WTC11 (cell line): ENCODE data around the gene SPOPL. TPM values are rescaled to one million over a fixed set of nuclear protein-coding genes. Genes with fewer than 3 reads are reported as not detected.

Experiments
- ATAC-seq: fragments of 200-7000 bp; cut with Tn5 transposase; 2 replicates; pipeline ENCODE4 v1.10.0; 2021; ENCODE audit warnings: mild to moderate bottlenecking, moderate library complexity
- CTCF ChIA-PET: fragments of 300-600 bp; sonication (Branson Sonifier 250); formaldehyde crosslinking; loops from one replicate; lab custom pipeline; 2021; ENCODE audit warnings: antibody characterized with exemption; lab: Charles Lee
- POLR2A ChIA-PET: fragments of 350-600 bp; sonication (Branson Sonifier 250); formaldehyde crosslinking; loops from one replicate; lab custom pipeline; 2021; ENCODE audit warnings: antibody characterized with exemption; lab: Charles Lee
- DNase-seq: peaks from one replicate; pipeline ENCODE4 v3.0.0; 2021; ENCODE audit warnings: low spot score
- H3K27ac Mint-ChIP-seq: 2 replicates; pipeline ENCODE4 v1.8.0; 2021; ENCODE audit warnings: mixed read lengths
- H3K27me3 Mint-ChIP-seq: 2 replicates; pipeline ENCODE4 v1.8.0; 2021; ENCODE audit warnings: low read depth, mild to moderate bottlenecking, moderate library complexity, mixed read lengths
- H3K36me3 Mint-ChIP-seq: 2 replicates; pipeline ENCODE4 v1.8.0; 2021; ENCODE audit warnings: mixed read lengths
- H3K4me1 Mint-ChIP-seq: 2 replicates; pipeline ENCODE4 v1.8.0; 2022; ENCODE audit warnings: mixed read lengths
- H3K4me3 Mint-ChIP-seq: 2 replicates; pipeline ENCODE4 v1.8.0; 2021; ENCODE audit warnings: mild to moderate bottlenecking, moderate library complexity, mixed read lengths
- H3K9me3 Mint-ChIP-seq: 2 replicates; pipeline ENCODE4 v1.8.0; 2021; ENCODE audit warnings: mixed read lengths
- ATF1 ChIP-seq: sonication (generic); formaldehyde crosslinking; IDR thresholded peaks from 2 replicates; pipeline ENCODE4 v1.8.1; 2023; ENCODE audit warnings: mild to moderate bottlenecking, moderate library complexity, missing genetic modification reagents
- EMX1 ChIP-seq: fragments of 250-450 bp; sonication (Bioruptor Pico); IDR thresholded peaks from 2 replicates; pipeline ENCODE4 v1.8.0; 2021; ENCODE audit warnings: mild to moderate bottlenecking
- FOXP1 ChIP-seq: sonication (generic); formaldehyde crosslinking; IDR thresholded peaks from 2 replicates; pipeline ENCODE4 v1.8.0; 2022; ENCODE audit warnings: missing genetic modification reagents, mild to moderate bottlenecking, moderate library complexity, borderline replicate concordance
- IRF2 ChIP-seq: sonication (generic); formaldehyde crosslinking; IDR thresholded peaks from 2 replicates; pipeline ENCODE4 v1.8.0; 2022; ENCODE audit warnings: low read depth, missing genetic modification reagents, borderline replicate concordance
- KAT7 ChIP-seq: sonication (generic); formaldehyde crosslinking; IDR thresholded peaks from 2 replicates; pipeline ENCODE4 v1.8.1; 2023; ENCODE audit warnings: missing genetic modification reagents, mild to moderate bottlenecking, borderline replicate concordance
- MXD4 ChIP-seq: fragments of 250-450 bp; sonication (Bioruptor Pico); IDR thresholded peaks from 2 replicates; pipeline ENCODE4 v1.8.0; 2021; ENCODE audit warnings: mild to moderate bottlenecking, moderate library complexity, borderline replicate concordance
- RELA ChIP-seq: sonication (generic); formaldehyde crosslinking; IDR thresholded peaks from 2 replicates; pipeline ENCODE4 v1.8.1; 2022; ENCODE audit warnings: missing genetic modification reagents, mild to moderate bottlenecking, borderline replicate concordance
- SMAD4 ChIP-seq: sonication (generic); formaldehyde crosslinking; IDR thresholded peaks from 2 replicates; pipeline ENCODE4 v1.8.0; 2022; ENCODE audit warnings: mild to moderate bottlenecking, missing genetic modification reagents
- TEAD4 ChIP-seq: sonication (generic); formaldehyde crosslinking; IDR thresholded peaks from 2 replicates; pipeline ENCODE4 v1.8.0; 2022; ENCODE audit warnings: mild to moderate bottlenecking, missing genetic modification reagents
- TP53 ChIP-seq: sonication (generic); formaldehyde crosslinking; IDR thresholded peaks from 2 replicates; pipeline ENCODE4 v1.8.1; 2023; ENCODE audit warnings: mild to moderate bottlenecking, missing genetic modification reagents
- ZNF396 ChIP-seq: fragments of 250-450 bp; sonication (Bioruptor Pico); IDR thresholded peaks from 2 replicates; pipeline ENCODE4 v1.8.0; 2021; ENCODE audit warnings: mild to moderate bottlenecking, moderate library complexity, borderline replicate concordance
- total RNA-seq: library from RNA; stranded (reverse); gene quantifications from 3 replicates; pipeline ENCODE4 v1.2.3, GENCODE V29; 2021
- TF ChIP-seq, protein P1 (sequence below): sonication (generic); formaldehyde crosslinking; IDR thresholded peaks from 2 replicates; pipeline ENCODE4 v1.8.0; 2023; ENCODE audit warnings: missing genetic modification reagents
- TF ChIP-seq, protein P2 (sequence below): sonication (generic); formaldehyde crosslinking; IDR thresholded peaks from 2 replicates; pipeline ENCODE4 v1.8.1; 2022; ENCODE audit warnings: mild to moderate bottlenecking, missing genetic modification reagents, moderate library complexity, borderline replicate concordance
- TF ChIP-seq, protein P3 (sequence below): sonication (generic); formaldehyde crosslinking; IDR thresholded peaks from 2 replicates; pipeline ENCODE4 v1.8.1; 2022; ENCODE audit warnings: low read depth, missing genetic modification reagents, borderline replicate concordance
- TF ChIP-seq, protein P4 (sequence below): sonication (generic); formaldehyde crosslinking; IDR thresholded peaks from 2 replicates; pipeline ENCODE4 v1.8.1; 2023; ENCODE audit warnings: mild to moderate bottlenecking, missing genetic modification reagents, borderline replicate concordance
- TF ChIP-seq, protein P5 (sequence below): sonication (generic); formaldehyde crosslinking; IDR thresholded peaks from 2 replicates; pipeline ENCODE4 v1.8.0; 2022; ENCODE audit warnings: mild to moderate bottlenecking, missing genetic modification reagents
- TF ChIP-seq, protein P6 (sequence below): sonication (generic); formaldehyde crosslinking; IDR thresholded peaks from 2 replicates; pipeline ENCODE4 v1.8.0; 2023; ENCODE audit warnings: missing genetic modification reagents, mild to moderate bottlenecking, borderline replicate concordance

The SPOPL gene
- total RNA-seq, 1 experiment from 2014 or later: 13.3 TPM

DNA sequence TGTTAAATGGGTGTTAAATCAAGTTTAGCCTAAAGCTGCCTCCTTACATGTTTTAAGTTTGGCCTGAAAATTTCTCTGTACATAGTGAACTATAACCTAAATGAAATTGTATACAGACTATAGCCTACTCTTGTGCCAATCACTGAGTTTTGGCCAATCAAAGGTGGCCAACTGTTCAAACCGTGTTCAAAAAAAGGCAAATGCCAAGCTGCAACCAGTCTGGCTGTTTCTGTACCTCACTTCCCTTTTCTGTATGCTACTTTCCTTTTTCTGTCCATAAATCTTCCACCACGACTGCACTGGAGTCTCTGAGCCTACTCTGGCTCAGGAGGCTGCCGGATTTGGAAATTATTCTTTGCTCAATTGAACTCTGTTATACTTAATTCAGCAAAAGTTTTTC is 121.0 kb downstream of the SPOPL start:
- Mint-ChIP-seq H3K36me3 (no peaks in the 10 kb centered on the region), H3K4me3 (no peak overlapping the region), H3K27me3 (no peaks in the 10 kb centered on the region; the same call in 1 of the 2 replicates), H3K9me3 (no peaks in the 10 kb centered on the region), H3K4me1 (no peaks in the 10 kb centered on the region), H3K27ac (no peak overlapping the region)
- POLR2A ChIA-PET: no interaction called here
- TF ChIP-seq, protein P1, sequence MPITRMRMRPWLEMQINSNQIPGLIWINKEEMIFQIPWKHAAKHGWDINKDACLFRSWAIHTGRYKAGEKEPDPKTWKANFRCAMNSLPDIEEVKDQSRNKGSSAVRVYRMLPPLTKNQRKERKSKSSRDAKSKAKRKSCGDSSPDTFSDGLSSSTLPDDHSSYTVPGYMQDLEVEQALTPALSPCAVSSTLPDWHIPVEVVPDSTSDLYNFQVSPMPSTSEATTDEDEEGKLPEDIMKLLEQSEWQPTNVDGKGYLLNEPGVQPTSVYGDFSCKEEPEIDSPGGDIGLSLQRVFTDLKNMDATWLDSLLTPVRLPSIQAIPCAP: no peak
- TF ChIP-seq, protein P2, sequence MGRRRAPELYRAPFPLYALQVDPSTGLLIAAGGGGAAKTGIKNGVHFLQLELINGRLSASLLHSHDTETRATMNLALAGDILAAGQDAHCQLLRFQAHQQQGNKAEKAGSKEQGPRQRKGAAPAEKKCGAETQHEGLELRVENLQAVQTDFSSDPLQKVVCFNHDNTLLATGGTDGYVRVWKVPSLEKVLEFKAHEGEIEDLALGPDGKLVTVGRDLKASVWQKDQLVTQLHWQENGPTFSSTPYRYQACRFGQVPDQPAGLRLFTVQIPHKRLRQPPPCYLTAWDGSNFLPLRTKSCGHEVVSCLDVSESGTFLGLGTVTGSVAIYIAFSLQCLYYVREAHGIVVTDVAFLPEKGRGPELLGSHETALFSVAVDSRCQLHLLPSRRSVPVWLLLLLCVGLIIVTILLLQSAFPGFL (CRISPR knock-in tag): no peak
- no peak for TF ChIP-seq ZNF396 (CRISPR knock-in tag)
- no peak for TF ChIP-seq TEAD4 (CRISPR knock-in tag)
- no peak for TF ChIP-seq ATF1 (CRISPR knock-in tag)
- no peak for TF ChIP-seq EMX1
- TF ChIP-seq MXD4 (CRISPR knock-in tag): no peak
- TF ChIP-seq, protein P3, sequence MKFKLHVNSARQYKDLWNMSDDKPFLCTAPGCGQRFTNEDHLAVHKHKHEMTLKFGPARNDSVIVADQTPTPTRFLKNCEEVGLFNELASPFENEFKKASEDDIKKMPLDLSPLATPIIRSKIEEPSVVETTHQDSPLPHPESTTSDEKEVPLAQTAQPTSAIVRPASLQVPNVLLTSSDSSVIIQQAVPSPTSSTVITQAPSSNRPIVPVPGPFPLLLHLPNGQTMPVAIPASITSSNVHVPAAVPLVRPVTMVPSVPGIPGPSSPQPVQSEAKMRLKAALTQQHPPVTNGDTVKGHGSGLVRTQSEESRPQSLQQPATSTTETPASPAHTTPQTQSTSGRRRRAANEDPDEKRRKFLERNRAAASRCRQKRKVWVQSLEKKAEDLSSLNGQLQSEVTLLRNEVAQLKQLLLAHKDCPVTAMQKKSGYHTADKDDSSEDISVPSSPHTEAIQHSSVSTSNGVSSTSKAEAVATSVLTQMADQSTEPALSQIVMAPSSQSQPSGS (CRISPR knock-in tag): no peak
- TF ChIP-seq, protein P4, sequence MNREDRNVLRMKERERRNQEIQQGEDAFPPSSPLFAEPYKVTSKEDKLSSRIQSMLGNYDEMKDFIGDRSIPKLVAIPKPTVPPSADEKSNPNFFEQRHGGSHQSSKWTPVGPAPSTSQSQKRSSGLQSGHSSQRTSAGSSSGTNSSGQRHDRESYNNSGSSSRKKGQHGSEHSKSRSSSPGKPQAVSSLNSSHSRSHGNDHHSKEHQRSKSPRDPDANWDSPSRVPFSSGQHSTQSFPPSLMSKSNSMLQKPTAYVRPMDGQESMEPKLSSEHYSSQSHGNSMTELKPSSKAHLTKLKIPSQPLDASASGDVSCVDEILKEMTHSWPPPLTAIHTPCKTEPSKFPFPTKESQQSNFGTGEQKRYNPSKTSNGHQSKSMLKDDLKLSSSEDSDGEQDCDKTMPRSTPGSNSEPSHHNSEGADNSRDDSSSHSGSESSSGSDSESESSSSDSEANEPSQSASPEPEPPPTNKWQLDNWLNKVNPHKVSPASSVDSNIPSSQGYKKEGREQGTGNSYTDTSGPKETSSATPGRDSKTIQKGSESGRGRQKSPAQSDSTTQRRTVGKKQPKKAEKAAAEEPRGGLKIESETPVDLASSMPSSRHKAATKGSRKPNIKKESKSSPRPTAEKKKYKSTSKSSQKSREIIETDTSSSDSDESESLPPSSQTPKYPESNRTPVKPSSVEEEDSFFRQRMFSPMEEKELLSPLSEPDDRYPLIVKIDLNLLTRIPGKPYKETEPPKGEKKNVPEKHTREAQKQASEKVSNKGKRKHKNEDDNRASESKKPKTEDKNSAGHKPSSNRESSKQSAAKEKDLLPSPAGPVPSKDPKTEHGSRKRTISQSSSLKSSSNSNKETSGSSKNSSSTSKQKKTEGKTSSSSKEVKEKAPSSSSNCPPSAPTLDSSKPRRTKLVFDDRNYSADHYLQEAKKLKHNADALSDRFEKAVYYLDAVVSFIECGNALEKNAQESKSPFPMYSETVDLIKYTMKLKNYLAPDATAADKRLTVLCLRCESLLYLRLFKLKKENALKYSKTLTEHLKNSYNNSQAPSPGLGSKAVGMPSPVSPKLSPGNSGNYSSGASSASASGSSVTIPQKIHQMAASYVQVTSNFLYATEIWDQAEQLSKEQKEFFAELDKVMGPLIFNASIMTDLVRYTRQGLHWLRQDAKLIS (CRISPR knock-in tag): no peak
- no peak for TF ChIP-seq SMAD4 (CRISPR knock-in tag)
- TF ChIP-seq IRF2 (CRISPR knock-in tag): no peak
- TF ChIP-seq KAT7 (CRISPR knock-in tag): no peak
- TF ChIP-seq TP53 (CRISPR knock-in tag): no peak
- TF ChIP-seq RELA (CRISPR knock-in tag): no peak
- TF ChIP-seq FOXP1 (CRISPR knock-in tag): no peak
- TF ChIP-seq, protein P5, sequence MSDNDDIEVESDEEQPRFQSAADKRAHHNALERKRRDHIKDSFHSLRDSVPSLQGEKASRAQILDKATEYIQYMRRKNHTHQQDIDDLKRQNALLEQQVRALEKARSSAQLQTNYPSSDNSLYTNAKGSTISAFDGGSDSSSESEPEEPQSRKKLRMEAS (CRISPR knock-in tag): no peak
- TF ChIP-seq, protein P6, sequence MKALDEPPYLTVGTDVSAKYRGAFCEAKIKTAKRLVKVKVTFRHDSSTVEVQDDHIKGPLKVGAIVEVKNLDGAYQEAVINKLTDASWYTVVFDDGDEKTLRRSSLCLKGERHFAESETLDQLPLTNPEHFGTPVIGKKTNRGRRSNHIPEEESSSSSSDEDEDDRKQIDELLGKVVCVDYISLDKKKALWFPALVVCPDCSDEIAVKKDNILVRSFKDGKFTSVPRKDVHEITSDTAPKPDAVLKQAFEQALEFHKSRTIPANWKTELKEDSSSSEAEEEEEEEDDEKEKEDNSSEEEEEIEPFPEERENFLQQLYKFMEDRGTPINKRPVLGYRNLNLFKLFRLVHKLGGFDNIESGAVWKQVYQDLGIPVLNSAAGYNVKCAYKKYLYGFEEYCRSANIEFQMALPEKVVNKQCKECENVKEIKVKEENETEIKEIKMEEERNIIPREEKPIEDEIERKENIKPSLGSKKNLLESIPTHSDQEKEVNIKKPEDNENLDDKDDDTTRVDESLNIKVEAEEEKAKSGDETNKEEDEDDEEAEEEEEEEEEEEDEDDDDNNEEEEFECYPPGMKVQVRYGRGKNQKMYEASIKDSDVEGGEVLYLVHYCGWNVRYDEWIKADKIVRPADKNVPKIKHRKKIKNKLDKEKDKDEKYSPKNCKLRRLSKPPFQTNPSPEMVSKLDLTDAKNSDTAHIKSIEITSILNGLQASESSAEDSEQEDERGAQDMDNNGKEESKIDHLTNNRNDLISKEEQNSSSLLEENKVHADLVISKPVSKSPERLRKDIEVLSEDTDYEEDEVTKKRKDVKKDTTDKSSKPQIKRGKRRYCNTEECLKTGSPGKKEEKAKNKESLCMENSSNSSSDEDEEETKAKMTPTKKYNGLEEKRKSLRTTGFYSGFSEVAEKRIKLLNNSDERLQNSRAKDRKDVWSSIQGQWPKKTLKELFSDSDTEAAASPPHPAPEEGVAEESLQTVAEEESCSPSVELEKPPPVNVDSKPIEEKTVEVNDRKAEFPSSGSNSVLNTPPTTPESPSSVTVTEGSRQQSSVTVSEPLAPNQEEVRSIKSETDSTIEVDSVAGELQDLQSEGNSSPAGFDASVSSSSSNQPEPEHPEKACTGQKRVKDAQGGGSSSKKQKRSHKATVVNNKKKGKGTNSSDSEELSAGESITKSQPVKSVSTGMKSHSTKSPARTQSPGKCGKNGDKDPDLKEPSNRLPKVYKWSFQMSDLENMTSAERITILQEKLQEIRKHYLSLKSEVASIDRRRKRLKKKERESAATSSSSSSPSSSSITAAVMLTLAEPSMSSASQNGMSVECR (CRISPR knock-in tag): no peak
- ATAC-seq (no peak), DNase-seq (no peak)
- CTCF ChIA-PET: no interaction called here
